WERI-Rb-1 (cell line): ENCODE measurements around the gene SLC24A3.

Source experiments
- DNase-seq: peaks from one replicate; pipeline ENCODE4 v3.0.0-alpha.2; 2020
- H3K27ac ChIP-seq: fragments of 250-450 bp; sonication (Bioruptor Pico); 2 replicates; pipeline ENCODE4 v1.5.1; 2020; ENCODE audit warnings: mild to moderate bottlenecking, moderate library complexity
- H3K27me3 ChIP-seq: fragments of 250-450 bp; sonication (Bioruptor Pico); 2 replicates; pipeline ENCODE4 v1.5.1; 2021; ENCODE audit warnings: mild to moderate bottlenecking, low read depth, moderate library complexity; ENCODE audit not compliant: insufficient read depth, severe bottlenecking
- H3K36me3 ChIP-seq: fragments of 250-450 bp; sonication (Bioruptor Pico); 2 replicates; pipeline ENCODE4 v1.5.1; 2020; ENCODE audit warnings: mild to moderate bottlenecking, moderate library complexity
- H3K4me3 ChIP-seq: 2 replicates; pipeline ENCODE4 v1.5.1; 2011; ENCODE audit warnings: low read depth, mild to moderate bottlenecking, control low read depth, low read length
- H3K9me3 ChIP-seq: fragments of 250-450 bp; sonication (Bioruptor Pico); 2 replicates; pipeline ENCODE4 v1.5.1; 2021; ENCODE audit warnings: mild to moderate bottlenecking, moderate library complexity; ENCODE audit not compliant: severe bottlenecking
- CTCF ChIP-seq: IDR thresholded peaks from 2 replicates; pipeline ENCODE4 v1.5.1; 2011; ENCODE audit warnings: low read depth, mild to moderate bottlenecking, control low read depth, inconsistent platforms, low read length

The SLC24A3 gene

DNA sequence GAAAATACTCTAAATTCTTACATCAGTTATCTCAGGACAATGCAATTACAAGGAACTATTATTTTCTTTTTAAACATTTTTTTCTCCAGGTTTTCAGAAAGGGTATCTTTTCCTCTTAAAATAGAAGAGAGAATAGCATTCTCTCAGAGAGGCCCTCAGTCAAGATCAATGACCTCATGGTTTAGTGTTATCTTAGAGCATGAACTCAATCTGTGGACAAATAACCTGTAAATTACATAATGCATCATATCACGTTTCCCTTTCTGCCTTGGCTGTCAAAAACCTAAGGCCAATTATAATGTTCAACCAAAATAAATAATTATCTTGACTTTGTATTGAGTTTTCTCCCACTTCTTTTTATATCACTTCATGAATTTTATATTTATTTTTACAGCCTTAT, 202.2 kb downstream of the SLC24A3 start:
- H3K36me3 ChIP-seq, result no peaks in the 10 kb centered on the region
- H3K27ac ChIP-seq, result no peak overlapping the region
- no peaks in the 10 kb centered on the region for H3K9me3 ChIP-seq
- no peak for DNase-seq
- H3K4me3 ChIP-seq, result no peak overlapping the region
- peaks cover 53% of the 10 kb centered on the region for H3K27me3 ChIP-seq
- no peak for TF ChIP-seq CTCF

DNA sequence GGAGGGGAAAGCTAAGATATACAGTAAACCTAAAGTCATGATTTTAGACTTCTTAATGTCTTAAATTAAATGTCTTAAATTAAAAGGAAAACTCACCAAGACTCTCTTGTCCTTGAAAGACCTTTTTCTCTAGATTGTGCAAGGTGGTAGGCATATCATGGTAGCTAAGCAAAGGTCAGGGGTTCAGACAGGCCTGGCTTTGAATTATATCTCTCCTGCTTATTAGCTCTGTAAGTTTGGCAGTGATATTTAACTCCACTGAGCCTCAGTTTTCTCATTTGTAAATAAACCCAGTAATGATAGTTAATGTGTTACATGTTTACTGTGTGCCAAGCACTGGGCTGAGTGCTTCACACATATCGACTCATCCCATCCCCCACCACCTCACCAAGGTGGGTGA, 203.3 kb downstream of the SLC24A3 start:
- no peak for DNase-seq
- H3K27ac ChIP-seq, result no peak overlapping the region
- no peaks in the 10 kb centered on the region for H3K9me3 ChIP-seq
- TF ChIP-seq CTCF, result no peak
- H3K36me3 ChIP-seq, result no peaks in the 10 kb centered on the region
- H3K4me3 ChIP-seq, result no peak overlapping the region
- peaks cover 42% of the 10 kb centered on the region for H3K27me3 ChIP-seq

DNA sequence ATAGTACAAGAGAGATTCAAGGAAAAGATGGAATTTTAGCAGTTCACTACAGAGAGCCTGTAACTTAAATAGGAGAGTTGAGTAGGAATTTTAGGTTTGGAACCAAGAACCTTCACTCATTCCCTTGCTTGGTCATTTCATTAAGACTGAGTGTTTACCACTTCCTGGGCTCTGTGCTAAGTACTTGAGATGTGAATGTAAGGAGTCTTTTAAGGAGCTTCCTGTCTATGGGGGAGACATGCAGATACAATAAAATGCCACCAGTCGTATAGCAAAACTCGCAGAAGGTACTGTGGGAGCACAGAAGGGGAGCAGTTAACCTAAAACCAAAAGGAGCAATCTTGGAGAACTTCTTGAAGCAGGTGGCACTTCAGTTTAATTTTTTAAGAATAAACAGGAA, 204.2 kb downstream of the SLC24A3 start:
- Histone ChIP-seq H3K36me3 (no peaks in the 10 kb centered on the region), H3K9me3 (no peaks in the 10 kb centered on the region), H3K27ac (no peak overlapping the region), H3K27me3 (peaks cover 37% of the 10 kb centered on the region), H3K4me3 (no peak overlapping the region)
- TF ChIP-seq CTCF, result no peak
- DNase-seq, result no peak

DNA sequence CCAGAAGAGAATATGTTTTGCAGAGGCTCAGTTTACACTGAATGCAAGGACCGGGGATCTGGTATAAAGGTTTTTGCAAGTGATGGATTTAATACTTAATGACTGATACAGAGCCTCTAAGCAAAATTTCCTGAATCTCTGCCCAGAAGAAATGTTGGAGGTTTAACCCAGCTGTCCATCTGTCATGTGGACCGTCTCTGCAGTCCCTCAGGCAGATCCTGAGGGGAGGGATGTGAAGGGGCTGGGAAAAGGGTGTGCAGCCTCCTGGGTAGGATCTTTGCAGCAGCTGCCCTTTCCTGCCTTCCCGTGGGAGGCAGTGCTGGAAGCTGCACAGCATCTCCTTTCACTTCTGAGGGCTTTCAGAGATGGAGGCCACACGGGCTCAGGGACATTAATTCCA, 207.0 kb downstream of the SLC24A3 start:
- no peaks in the 10 kb centered on the region for H3K36me3 ChIP-seq
- no peak overlapping the region for H3K27ac ChIP-seq
- H3K4me3 ChIP-seq, result no peak overlapping the region
- DNase-seq, result no peak
- H3K9me3 ChIP-seq, result no peaks in the 10 kb centered on the region
- TF ChIP-seq CTCF, result no peak
- H3K27me3 ChIP-seq, result peaks cover 51% of the 10 kb centered on the region

GRCh38 chr20:19423097-19423899, 210.9 kb downstream of the SLC24A3 start:
- no peak for TF ChIP-seq CTCF
- Histone ChIP-seq H3K36me3 (no peaks in the 10 kb centered on the region), H3K27me3 (peaks cover 66% of the 10 kb centered on the region), H3K9me3 (no peaks in the 10 kb centered on the region), H3K27ac (no peak overlapping the region), H3K4me3 (no peak overlapping the region)
- no peak for DNase-seq
